ENCODE results near the gene RALGDS. TPM values are rescaled to one million over a fixed set of nuclear protein-coding genes. Genes with fewer than 3 reads are reported as not detected.

The RALGDS gene
- total and polyA plus RNA-seq, 9 of the 15 experiments (the other 6 are each of a cell fraction or from before 2014, with no cell fraction given), result 0.75 to 43.3 (median 27.1) TPM

DNA sequence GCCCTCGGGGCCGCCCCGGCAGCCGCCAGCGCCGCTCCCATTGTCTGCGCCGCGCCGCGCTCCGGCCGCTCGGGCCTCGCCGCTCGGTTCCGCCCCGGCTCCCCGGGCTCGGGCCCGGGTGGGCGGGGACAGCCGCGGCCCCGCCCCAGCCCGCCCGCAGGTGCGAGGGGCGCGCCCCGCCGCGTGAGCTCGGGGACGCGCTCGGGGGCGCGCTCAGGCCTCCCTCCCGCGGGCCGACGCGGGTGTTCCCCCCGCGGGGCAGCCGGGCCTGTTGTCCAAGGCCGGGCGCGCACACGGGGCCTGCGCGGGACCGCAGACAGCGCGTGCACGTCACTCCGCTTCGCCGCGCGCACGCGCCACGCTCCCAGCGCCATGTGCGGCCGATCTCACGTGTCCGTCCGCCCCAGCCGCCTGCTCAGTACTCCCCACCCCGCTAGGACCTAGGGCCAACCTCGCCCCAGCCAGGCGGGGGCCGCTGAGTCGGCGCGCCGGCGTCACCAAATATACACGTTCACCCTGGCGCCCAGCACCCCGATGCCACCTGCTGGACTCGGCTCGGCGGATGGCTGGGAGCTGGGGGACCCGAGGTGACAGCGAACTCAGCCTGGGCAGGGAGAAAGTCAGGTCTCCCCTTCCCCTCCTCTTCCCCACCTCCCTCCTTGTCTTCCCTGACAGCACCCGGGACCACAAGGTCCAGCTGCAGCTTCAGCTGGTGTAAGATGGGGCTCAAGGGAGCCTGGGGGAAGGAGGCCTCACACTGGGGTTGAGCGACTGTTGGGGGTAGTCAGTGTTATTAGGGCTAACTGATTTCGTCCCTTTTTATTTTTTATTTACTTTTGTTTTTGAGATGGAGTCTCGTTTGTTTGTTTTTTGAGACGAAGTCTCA lies 28.3 kb upstream of the RALGDS start (continued):
- TF ChIP-seq, protein P1, sequence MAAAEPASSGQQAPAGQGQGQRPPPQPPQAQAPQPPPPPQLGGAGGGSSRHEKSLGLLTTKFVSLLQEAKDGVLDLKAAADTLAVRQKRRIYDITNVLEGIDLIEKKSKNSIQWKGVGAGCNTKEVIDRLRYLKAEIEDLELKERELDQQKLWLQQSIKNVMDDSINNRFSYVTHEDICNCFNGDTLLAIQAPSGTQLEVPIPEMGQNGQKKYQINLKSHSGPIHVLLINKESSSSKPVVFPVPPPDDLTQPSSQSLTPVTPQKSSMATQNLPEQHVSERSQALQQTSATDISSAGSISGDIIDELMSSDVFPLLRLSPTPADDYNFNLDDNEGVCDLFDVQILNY (CRISPR knock-in tag; IDR thresholded peaks at IDR 0.05), result no peak; the same call in 1 of the 2 replicates
- TF ChIP-seq NR2F6 (CRISPR knock-in tag; IDR thresholded peaks at IDR 0.05), result no peak
- peak; percentile 72; the same call in 1 of the 2 replicates for TF ChIP-seq ZNF41 (CRISPR knock-in tag; conservative IDR thresholded peaks at IDR 0.05)
- TF ChIP-seq, protein P2, sequence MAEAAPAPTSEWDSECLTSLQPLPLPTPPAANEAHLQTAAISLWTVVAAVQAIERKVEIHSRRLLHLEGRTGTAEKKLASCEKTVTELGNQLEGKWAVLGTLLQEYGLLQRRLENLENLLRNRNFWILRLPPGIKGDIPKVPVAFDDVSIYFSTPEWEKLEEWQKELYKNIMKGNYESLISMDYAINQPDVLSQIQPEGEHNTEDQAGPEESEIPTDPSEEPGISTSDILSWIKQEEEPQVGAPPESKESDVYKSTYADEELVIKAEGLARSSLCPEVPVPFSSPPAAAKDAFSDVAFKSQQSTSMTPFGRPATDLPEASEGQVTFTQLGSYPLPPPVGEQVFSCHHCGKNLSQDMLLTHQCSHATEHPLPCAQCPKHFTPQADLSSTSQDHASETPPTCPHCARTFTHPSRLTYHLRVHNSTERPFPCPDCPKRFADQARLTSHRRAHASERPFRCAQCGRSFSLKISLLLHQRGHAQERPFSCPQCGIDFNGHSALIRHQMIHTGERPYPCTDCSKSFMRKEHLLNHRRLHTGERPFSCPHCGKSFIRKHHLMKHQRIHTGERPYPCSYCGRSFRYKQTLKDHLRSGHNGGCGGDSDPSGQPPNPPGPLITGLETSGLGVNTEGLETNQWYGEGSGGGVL (CRISPR knock-in tag; IDR thresholded peaks at IDR 0.05), result no peak
- TF ChIP-seq XRCC5 (IDR thresholded peaks at IDR 0.05; ENCODE audit: low read depth, low read length), result 0 out of 2 replicates have a peak, but pooled peaks have one; percentile 30
- TF ChIP-seq EP400 (IDR thresholded peaks at IDR 0.05), result peak; percentile 96
- no peak for TF ChIP-seq RBM15 (IDR thresholded peaks at IDR 0.05; ENCODE audit: insufficient read depth, low read length)
- TF ChIP-seq CBX2 (IDR thresholded peaks at IDR 0.05; ENCODE audit: insufficient read depth, low read length, poor library complexity, severe bottlenecking), result no peak
- TF ChIP-seq, protein P3, sequence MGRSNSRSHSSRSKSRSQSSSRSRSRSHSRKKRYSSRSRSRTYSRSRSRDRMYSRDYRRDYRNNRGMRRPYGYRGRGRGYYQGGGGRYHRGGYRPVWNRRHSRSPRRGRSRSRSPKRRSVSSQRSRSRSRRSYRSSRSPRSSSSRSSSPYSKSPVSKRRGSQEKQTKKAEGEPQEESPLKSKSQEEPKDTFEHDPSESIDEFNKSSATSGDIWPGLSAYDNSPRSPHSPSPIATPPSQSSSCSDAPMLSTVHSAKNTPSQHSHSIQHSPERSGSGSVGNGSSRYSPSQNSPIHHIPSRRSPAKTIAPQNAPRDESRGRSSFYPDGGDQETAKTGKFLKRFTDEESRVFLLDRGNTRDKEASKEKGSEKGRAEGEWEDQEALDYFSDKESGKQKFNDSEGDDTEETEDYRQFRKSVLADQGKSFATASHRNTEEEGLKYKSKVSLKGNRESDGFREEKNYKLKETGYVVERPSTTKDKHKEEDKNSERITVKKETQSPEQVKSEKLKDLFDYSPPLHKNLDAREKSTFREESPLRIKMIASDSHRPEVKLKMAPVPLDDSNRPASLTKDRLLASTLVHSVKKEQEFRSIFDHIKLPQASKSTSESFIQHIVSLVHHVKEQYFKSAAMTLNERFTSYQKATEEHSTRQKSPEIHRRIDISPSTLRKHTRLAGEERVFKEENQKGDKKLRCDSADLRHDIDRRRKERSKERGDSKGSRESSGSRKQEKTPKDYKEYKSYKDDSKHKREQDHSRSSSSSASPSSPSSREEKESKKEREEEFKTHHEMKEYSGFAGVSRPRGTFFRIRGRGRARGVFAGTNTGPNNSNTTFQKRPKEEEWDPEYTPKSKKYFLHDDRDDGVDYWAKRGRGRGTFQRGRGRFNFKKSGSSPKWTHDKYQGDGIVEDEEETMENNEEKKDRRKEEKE (IDR thresholded peaks at IDR 0.05; ENCODE audit: borderline replicate concordance in 1 of 2, control insufficient read depth in 1 of 2, low read depth in 2 of 2, low read length in 1 of 2), result no peak
- TF ChIP-seq ZBTB5 (IDR thresholded peaks at IDR 0.05), result no peak
- TF ChIP-seq GATAD2B (IDR thresholded peaks at IDR 0.05; ENCODE audit: borderline replicate concordance), result peak; percentile 82; the same call in 1 of the 2 replicates
- TF ChIP-seq NR1H2 (CRISPR knock-in tag; IDR thresholded peaks at IDR 0.05), result no peak; the same call in 1 of the 2 replicates
- TF ChIP-seq SMARCA4 (IDR thresholded peaks at IDR 0.05), result peak; percentile 14; the same call in 1 of the 2 replicates
- TF ChIP-seq CXXC5 (CRISPR knock-in tag; IDR thresholded peaks at IDR 0.05), result peak; percentile 98
- TF ChIP-seq NRF1 (conservative IDR thresholded peaks at IDR 0.05 in 1 of 2, IDR thresholded peaks at IDR 0.05 in 1 of 2), result peak; percentile 94 to 95
- TF ChIP-seq ZNF239 (CRISPR knock-in tag; IDR thresholded peaks at IDR 0.05), result peak; percentile 71
- TF ChIP-seq NCOR1 (IDR thresholded peaks at IDR 0.05), result peak; percentile 53; the same call in 1 of the 2 replicates
